SK-N-SH (cell line): Measurements from ENCODE around the gene RIN3. TPM values are rescaled to one million over a fixed set of nuclear protein-coding genes. Genes with fewer than 3 reads are reported as not detected.

Experiments
- CHD2 ChIP-seq: fragments of 150-350 bp; IDR thresholded peaks from 2 replicates; pipeline ENCODE4 v1.6.1; 2018; ENCODE audit warnings: low read length; ENCODE audit not compliant: partially characterized antibody
- CTCF ChIP-seq: fragments of 200-600 bp; sonication (generic); IDR thresholded peaks from 2 replicates; pipeline ENCODE4 v1.6.1; 2017; ENCODE audit warnings: antibody characterized with exemption, mild to moderate bottlenecking, moderate library complexity
- ELF1 ChIP-seq: IDR thresholded peaks from 2 replicates; pipeline ENCODE4 v1.4.0; 2012
- FOXJ3 ChIP-seq: sonication (generic); formaldehyde crosslinking; IDR thresholded peaks from 2 replicates; pipeline ENCODE4 v1.5.1; 2020; ENCODE audit warnings: mild to moderate bottlenecking, missing genetic modification reagents
- POLR2AphosphoS5 ChIP-seq: IDR thresholded peaks from 2 replicates; pipeline ENCODE4 v1.6.1; 2012; ENCODE audit warnings: low read depth, low read length
- RCOR1 ChIP-seq: fragments of 150-350 bp; IDR thresholded peaks from 2 replicates; pipeline ENCODE4 v1.6.1; 2017; ENCODE audit warnings: antibody characterized with exemption, low read length
- SMC3 ChIP-seq: IDR thresholded peaks from 2 replicates; pipeline ENCODE4 v1.6.1; 2012; ENCODE audit warnings: low read depth, low read length, improper control_type of control experiment
- ZBTB33 ChIP-seq: IDR thresholded peaks from 2 replicates; pipeline ENCODE4 v1.4.0; 2012; ENCODE audit warnings: low read depth, borderline replicate concordance
- polyA plus RNA-seq, 3 experiments: library from polyadenylated mRNA; depleted of rRNA; stranded (reverse); fragments of >200 nt; gene quantifications; 2 replicates each; pipeline ENCODE4 v1.2.3, GENCODE V29; 2012
- TF ChIP-seq, protein P1 (sequence below): IDR thresholded peaks from 2 replicates; pipeline ENCODE4 v1.6.1; 2012; ENCODE audit warnings: mild to moderate bottlenecking, low read depth, low read length, moderate library complexity
- TF ChIP-seq, protein P2 (sequence below): fragments of 150-350 bp; IDR thresholded peaks from 2 replicates; pipeline ENCODE4 v1.6.1; 2017; ENCODE audit warnings: antibody characterized with exemption, low read length, low read depth, borderline replicate concordance
- TF ChIP-seq, protein P3 (sequence below): fragments of 150-350 bp; IDR thresholded peaks from 2 replicates; pipeline ENCODE4 v1.6.1; 2016; ENCODE audit warnings: mild to moderate bottlenecking, low read depth, low read length

Gene RIN3
- polyA plus RNA-seq, 1 of the 3 experiments (the other 2 are of a cell fraction), result 12.4 TPM

GRCh38 chr14:92603309-92604242, 90.0 kb downstream of the RIN3 start (continued):
- peak; percentile 34 for TF ChIP-seq SMC3
- peak; percentile 48 for TF ChIP-seq CTCF
- no peak for TF ChIP-seq ELF1
- TF ChIP-seq RCOR1, result no peak
- TF ChIP-seq, protein P1, sequence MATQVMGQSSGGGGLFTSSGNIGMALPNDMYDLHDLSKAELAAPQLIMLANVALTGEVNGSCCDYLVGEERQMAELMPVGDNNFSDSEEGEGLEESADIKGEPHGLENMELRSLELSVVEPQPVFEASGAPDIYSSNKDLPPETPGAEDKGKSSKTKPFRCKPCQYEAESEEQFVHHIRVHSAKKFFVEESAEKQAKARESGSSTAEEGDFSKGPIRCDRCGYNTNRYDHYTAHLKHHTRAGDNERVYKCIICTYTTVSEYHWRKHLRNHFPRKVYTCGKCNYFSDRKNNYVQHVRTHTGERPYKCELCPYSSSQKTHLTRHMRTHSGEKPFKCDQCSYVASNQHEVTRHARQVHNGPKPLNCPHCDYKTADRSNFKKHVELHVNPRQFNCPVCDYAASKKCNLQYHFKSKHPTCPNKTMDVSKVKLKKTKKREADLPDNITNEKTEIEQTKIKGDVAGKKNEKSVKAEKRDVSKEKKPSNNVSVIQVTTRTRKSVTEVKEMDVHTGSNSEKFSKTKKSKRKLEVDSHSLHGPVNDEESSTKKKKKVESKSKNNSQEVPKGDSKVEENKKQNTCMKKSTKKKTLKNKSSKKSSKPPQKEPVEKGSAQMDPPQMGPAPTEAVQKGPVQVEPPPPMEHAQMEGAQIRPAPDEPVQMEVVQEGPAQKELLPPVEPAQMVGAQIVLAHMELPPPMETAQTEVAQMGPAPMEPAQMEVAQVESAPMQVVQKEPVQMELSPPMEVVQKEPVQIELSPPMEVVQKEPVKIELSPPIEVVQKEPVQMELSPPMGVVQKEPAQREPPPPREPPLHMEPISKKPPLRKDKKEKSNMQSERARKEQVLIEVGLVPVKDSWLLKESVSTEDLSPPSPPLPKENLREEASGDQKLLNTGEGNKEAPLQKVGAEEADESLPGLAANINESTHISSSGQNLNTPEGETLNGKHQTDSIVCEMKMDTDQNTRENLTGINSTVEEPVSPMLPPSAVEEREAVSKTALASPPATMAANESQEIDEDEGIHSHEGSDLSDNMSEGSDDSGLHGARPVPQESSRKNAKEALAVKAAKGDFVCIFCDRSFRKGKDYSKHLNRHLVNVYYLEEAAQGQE, result peak; percentile 18; the same call in 1 of the 2 replicates
- TF ChIP-seq FOXJ3, result no peak
- TF ChIP-seq POLR2AphosphoS5, result no peak
- TF ChIP-seq, protein P2, sequence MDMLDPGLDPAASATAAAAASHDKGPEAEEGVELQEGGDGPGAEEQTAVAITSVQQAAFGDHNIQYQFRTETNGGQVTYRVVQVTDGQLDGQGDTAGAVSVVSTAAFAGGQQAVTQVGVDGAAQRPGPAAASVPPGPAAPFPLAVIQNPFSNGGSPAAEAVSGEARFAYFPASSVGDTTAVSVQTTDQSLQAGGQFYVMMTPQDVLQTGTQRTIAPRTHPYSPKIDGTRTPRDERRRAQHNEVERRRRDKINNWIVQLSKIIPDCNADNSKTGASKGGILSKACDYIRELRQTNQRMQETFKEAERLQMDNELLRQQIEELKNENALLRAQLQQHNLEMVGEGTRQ, result no peak
- TF ChIP-seq, protein P3, sequence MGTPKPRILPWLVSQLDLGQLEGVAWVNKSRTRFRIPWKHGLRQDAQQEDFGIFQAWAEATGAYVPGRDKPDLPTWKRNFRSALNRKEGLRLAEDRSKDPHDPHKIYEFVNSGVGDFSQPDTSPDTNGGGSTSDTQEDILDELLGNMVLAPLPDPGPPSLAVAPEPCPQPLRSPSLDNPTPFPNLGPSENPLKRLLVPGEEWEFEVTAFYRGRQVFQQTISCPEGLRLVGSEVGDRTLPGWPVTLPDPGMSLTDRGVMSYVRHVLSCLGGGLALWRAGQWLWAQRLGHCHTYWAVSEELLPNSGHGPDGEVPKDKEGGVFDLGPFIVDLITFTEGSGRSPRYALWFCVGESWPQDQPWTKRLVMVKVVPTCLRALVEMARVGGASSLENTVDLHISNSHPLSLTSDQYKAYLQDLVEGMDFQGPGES, result no peak
- TF ChIP-seq ZBTB33, result no peak
- TF ChIP-seq CHD2, result no peak
